ENCODE measurements around the gene HDAC8.

- no peak for TF ChIP-seq CTCF (IDR thresholded peaks at IDR 0.05; ENCODE audit: low read length)
- TF ChIP-seq EZH2phosphoT487 (IDR thresholded peaks at IDR 0.05; ENCODE audit: low read length), result no peak
Observed at GRCh38 chrX:72313707-72314641, 258.7 kb downstream of the HDAC8 start.
